HG03558 (cell line): ENCODE measurements around the gene ALG9.
"Not testable (repeated sequence)": the region's sequence is repeated elsewhere in the genome, so short reads cannot be mapped to it uniquely, and the experiment has no call there.

ENCODE experiments used
- ATAC-seq: cut with Tn5 transposase; IDR thresholded peaks from one replicate; pipeline ENCODE4 v1.9.1; 2021; ENCODE audit warnings: moderate number of reproducible peaks; ENCODE audit not compliant: unreplicated experiment; ENCODE audit errors: extremely low read depth

The ALG9 gene

GRCh38 chr11:111870886-111871692 is at the start of gene ALG9:
Gene ALG9, minus strand, starts transcription at chr11:111871581. Its CDS starts 99 bp downstream, at chr11:111871482.
- no peak for ATAC-seq

GRCh38 chr11:111920908-111921307 is 49.5 kb upstream of the ALG9 start:
- no peak for ATAC-seq

- no peak for ATAC-seq
Measured at GRCh38 chr11:111918390-111919256, 47.2 kb upstream of the ALG9 start, which contains the start of gene C11orf52. Gene C11orf52, plus strand, starts transcription at chr11:111918913. Its CDS starts 60 bp downstream, at chr11:111918973.

GRCh38 chr11:111917788-111918187 is 46.4 kb upstream of the ALG9 start:
- no peak for ATAC-seq

GRCh38 chr11:111917312-111917711 is 45.9 kb upstream of the ALG9 start:
- ATAC-seq = no peak

- no peak for ATAC-seq
Measured at GRCh38 chr11:111916768-111917167, 45.4 kb upstream of the ALG9 start.

GRCh38 chr11:111913997-111914396 is 42.6 kb upstream of the ALG9 start:
- ATAC-seq = no peak

GRCh38 chr11:111913031-111913861 is 41.9 kb upstream of the ALG9 start:
- no peak for ATAC-seq

GRCh38 chr11:111912535-111912934 is 41.2 kb upstream of the ALG9 start, which contains the start of gene HSPB2:
Gene HSPB2, plus strand, starts transcription at chr11:111912734. Its CDS starts 96 bp downstream, at chr11:111912830.
- no peak for ATAC-seq

GRCh38 chr11:111911563-111912401 is 40.4 kb upstream of the ALG9 start, which contains the start of gene CRYAB:
Gene CRYAB, minus strand, starts transcription at chr11:111911770. Its CDS starts 46 bp downstream, at chr11:111911724.
- ATAC-seq = no peak

GRCh38 chr11:111910676-111911562 is 39.5 kb upstream of the ALG9 start:
- no peak for ATAC-seq

- no peak for ATAC-seq
Measured at GRCh38 chr11:111909378-111909777, 38.0 kb upstream of the ALG9 start.

- ATAC-seq = no peak
Measured at GRCh38 chr11:111908639-111909305, 37.4 kb upstream of the ALG9 start.

GRCh38 chr11:111906680-111907079 is 35.3 kb upstream of the ALG9 start:
- no peak for ATAC-seq

GRCh38 chr11:111905411-111905810 is 34.0 kb upstream of the ALG9 start:
- no peak for ATAC-seq

- ATAC-seq = no peak
Measured at GRCh38 chr11:111886844-111887243, 15.5 kb upstream of the ALG9 start.

- no peak for ATAC-seq
Measured at GRCh38 chr11:111886032-111886431, 14.7 kb upstream of the ALG9 start.

- not testable (repeated sequence) for ATAC-seq
Measured at GRCh38 chr11:111885053-111885452, 13.7 kb upstream of the ALG9 start.
